Upper lobe of left lung (tissue), 4 donors: ENCODE results near the gene OR2D2.

ENCODE experiments used
- CTCF ChIP-seq, 6 experiments: fragments of 450-650 bp in 4 of 6; fragments of 200-600 bp in 2 of 6; sonication (generic) in 2 of 6; IDR thresholded peaks; one replicate each; pipeline ENCODE4 v1.5.1; 2016 to 2019; ENCODE audit warnings: antibody characterized with exemption in 6 of 6
- POLR2A ChIP-seq, 4 donors: fragments of 450-650 bp; IDR thresholded peaks; one replicate each; pipeline ENCODE4 v1.5.1; 2016 to 2017; ENCODE audit warnings: antibody characterized with exemption in 4 of 4, mild to moderate bottlenecking in 2 of 4

- TF ChIP-seq CTCF (IDR thresholded peaks at IDR 0.05) = no peak
- TF ChIP-seq POLR2A (IDR thresholded peaks at IDR 0.05) = no peak
Measured at GRCh38 chr11:6894097-6894496, 1.8 kb upstream of the OR2D2 start.
